AG20443 (cell line): ENCODE results near the gene ZDHHC5.

ENCODE experiments used
- DNase-seq: peaks from one replicate; pipeline ENCODE4 v3.0.0; 2012; ENCODE audit warnings: low spot score, mixed read lengths

Gene ZDHHC5, protein sequence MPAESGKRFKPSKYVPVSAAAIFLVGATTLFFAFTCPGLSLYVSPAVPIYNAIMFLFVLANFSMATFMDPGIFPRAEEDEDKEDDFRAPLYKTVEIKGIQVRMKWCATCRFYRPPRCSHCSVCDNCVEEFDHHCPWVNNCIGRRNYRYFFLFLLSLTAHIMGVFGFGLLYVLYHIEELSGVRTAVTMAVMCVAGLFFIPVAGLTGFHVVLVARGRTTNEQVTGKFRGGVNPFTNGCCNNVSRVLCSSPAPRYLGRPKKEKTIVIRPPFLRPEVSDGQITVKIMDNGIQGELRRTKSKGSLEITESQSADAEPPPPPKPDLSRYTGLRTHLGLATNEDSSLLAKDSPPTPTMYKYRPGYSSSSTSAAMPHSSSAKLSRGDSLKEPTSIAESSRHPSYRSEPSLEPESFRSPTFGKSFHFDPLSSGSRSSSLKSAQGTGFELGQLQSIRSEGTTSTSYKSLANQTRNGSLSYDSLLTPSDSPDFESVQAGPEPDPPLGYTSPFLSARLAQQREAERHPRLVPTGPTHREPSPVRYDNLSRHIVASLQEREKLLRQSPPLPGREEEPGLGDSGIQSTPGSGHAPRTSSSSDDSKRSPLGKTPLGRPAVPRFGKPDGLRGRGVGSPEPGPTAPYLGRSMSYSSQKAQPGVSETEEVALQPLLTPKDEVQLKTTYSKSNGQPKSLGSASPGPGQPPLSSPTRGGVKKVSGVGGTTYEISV

DNA sequence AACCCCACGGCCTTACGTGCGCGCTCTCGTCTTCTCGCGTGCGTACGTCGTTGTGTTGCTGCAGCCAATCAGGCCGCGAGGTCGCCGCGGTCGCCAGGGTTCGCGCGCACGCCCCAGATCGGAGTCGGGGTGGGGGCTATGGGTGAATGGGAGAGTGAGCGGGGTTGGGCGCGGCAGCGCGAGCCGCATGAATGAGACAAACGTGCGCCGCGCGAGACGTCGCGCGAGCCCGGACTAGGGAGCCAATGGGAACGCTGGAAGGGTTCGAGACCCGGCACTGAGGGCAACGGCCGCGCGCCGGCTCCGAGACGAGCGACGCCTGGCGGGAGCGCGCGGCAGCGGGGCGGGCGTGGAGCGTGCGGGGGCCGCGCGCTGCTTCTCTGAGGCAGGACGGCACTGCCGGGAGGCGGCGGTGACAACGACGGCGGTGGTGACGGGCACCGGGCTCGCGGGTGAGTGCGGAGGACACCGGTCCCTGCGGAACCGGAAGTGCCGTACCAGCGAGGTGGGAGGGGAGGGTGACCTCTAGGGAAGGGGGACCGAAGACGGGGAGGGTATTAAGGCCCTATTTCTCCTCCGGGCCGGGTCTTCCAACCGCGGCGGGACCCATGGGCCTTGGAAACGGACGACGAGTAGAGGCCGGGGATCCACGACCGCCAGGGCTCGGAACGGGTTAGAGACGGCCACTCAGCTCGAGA is at the start of gene ZDHHC5:
TSS of gene ZDHHC5 (plus strand) at position 379 of the 698 bp plus-strand sequence. CDS start 4,977 bp downstream, outside the sequence.
- peak; percentile 99 for DNase-seq

DNA sequence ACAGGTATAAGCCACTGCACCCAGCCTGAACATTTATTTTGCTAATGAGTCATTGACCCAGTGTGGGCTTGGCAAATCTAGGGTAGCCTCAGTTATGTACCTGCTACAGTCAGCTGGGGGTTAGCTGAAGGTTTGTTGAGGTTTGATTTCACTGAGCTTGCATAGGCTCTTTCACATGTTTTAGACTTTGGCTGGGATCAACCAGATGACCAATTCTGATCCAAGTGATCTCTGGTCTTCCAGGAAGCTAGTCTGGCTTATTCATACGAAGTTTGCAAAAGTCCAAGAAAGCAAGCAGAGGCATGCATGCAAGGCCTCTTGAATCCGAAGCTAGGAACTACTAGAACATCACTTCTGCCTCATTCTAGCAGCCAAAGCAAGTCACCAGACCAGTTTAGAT is 49.5 kb upstream of the ZDHHC5 start:
- no peak for DNase-seq

DNA sequence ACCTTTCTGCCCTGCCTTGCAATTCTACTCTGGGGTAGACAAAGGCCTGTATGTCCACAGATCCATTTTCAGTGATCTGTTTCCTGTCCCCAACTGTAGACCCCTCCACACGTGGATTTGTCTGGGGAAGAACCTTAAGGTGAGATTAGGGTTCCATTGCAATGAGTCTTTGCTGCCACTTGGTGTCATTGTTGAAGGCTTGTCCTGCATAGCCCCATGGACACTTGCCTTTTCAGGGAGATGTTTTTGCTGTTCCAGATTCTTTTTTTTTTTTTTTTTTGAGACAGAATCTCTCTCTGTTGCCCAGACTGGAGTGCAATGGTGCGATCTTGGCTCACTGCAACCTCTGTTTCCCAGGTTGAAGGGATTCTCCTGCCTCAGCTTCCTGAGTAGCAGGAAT is 48.6 kb upstream of the ZDHHC5 start:
- no peak for DNase-seq

DNA sequence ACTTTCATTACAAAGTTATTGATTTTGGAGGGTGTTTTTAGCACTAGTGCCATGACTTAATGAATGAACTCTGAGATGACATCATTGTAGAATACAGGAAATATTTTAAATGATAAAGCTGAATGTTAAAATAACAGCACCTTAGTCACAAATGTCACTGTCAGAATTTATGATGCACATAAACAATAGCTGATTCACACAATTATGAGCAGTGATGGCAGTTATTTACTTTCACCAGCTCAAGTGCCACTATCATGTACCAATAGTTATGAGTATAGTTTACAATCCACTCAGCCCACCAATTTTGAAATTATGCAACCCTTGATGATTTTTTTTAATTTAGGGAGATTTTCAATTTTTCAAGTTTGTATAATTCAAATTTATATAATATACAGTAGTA is 47.4 kb upstream of the ZDHHC5 start:
- no peak for DNase-seq

DNA sequence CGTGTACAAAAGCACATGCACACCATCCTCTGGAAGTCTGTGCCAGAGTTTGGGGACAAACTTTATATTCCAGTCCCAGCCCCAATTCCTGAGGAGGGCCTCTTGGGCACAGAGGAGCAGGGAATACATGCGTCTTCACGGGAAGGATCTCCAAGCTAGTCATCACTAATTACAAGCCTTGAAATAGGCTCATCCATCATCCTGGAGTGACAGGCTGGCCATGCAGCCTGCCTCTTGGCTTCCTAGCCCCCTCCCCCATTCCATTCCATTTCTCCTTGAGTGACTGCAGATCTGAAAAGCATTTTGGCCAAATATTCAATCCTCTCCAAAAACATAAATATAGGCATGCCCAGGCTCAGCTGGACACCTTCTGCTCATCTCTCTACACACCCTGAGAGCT is 45.7 kb upstream of the ZDHHC5 start:
- no peak for DNase-seq

DNA sequence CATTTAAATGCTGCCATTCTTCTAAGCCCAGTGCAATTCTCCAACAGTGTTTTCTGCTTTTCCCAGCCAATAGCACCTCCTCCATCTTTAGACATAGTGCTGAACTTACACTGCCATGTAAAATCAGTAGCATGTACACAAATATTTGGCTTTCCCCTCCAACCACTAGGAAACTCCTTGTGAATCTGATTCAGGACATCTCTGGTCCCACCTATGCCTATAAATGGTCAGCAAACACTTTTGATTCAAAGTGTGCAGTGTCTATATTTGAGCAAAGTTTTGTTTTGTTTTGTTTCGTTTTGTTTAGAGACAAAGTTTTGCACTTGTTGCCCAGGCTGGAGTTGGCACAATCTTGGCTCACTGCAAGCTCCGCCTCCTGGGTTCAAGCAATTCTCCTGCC is 43.0 kb upstream of the ZDHHC5 start:
- DNase-seq = no peak

DNA sequence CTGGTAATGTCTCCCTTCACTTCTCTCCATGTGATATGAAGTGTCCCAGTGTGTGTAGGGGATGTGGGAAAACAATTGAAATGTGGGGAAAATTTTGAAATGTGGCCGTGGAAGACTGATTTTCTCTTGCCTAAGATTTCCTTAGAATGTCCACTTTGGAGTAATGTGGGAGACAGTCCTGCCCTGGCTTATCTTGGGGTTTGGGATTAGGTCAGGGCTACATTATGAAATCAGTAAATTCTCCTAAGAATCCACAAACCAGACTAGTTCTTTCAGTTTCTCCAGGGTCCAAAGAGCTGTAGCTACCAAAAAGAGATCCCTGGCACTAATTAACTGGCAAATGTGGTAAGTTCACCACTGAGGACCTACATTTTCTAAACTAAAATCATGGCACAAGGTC is 41.0 kb upstream of the ZDHHC5 start:
- no peak for DNase-seq

DNA sequence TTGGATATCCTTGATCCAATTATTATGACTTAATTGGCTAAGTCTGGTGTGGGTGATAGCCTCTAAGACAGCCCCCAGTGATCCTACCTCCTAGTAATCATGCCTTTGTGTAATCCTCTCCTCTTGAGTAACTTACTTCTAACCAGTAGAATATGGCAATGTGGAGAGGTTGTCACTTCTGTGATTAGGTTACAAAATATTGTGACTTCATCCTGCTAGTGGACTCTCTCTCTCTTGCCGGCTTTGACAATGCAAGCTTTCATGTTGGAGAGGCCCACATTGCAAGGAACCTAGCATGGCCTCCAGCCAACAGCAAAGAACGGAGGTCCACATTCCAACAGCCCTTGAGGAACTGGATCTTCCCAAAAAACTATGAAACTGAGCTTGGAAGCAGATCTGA is 37.7 kb upstream of the ZDHHC5 start:
- DNase-seq = no peak

DNA sequence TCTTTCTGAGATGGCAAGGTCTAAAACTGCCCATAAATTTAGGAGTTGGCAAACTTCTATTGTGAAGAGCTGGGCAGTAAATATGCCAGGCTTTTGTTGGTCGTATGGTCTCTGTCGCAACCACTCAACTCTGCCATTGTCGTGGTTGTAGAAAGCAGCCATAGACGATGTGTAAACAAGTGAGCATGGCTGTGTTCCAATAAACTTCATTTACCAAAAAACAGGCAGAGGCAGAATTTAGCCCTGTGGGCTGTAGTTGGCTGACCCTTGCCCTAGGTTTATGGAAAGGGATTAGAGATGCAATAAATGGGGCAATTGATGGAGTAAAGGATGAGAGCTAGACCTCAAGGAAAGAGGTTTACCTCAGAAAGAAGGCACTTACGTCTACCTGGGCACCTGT is 35.8 kb upstream of the ZDHHC5 start:
- no peak for DNase-seq

DNA sequence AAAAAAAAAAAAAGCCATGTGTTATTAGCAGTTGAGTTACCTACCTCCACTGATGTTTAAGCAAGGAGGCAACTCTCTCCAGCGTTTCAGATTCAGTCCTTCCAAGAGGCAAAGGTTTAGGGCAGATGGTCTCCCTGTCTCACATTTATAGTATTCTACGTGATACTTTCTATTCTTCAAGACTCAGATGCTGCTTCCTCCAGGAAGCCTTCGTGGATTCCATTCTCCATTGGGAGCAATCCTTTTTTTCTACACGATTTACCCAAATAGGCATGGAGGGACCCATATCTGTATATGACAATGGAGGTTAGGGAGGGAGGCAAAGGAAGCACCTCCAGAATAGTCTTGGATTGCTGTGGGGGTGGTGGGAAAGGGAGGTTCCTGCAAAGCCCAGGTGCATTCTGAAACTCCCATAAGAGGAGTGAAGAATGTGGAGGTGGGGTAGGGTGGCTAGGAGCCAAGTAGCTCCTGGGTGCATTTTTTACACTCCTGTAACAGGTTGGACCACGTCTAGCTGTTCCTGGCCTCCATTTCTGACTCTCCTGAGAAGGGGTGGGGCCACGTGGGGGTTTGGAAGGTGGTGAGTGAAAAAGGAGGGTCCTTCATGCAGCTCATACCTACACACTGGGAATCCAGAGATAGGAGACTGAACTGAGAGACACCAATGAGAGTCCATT is 34.4 kb upstream of the ZDHHC5 start:
- no peak for DNase-seq

DNA sequence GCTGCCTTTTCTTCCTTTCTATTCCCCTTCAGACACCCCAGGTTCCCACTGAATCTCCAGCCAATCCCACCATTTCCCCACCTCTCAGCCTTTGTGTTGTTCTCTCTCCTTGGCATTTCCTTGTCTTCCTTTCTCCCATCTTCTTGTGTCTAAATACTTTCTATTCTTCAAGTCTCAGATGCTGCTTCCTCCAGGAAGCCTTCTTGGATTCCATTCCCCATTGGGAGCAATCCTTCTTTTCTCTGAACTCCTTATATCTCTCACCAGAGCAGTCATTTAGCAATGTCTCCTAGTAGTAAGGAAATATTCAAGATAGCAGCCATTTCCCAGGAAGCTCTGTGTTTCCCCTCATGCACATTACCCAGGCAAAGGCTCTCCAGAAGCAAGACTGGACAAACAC is 33.6 kb upstream of the ZDHHC5 start:
- no peak for DNase-seq

DNA sequence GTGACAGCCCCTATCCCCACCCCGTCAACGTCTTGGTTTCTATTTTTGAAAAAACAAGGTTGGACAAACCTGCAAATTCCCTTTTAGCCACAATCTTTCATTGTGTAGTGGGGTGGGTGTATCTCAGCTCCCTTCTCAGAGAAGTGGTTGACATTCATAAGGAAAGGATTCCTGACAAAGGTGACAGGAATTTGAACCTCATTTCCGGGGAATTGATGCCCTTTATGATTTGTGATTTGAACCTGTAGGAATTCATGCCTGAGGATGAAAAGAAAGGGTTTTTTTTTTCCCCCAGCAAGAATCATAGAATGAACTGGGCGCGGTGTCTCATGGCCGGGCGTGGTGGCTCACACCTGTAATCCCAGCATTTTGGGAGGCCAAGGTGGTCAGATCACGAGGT is 32.7 kb upstream of the ZDHHC5 start:
- DNase-seq = no peak

DNA sequence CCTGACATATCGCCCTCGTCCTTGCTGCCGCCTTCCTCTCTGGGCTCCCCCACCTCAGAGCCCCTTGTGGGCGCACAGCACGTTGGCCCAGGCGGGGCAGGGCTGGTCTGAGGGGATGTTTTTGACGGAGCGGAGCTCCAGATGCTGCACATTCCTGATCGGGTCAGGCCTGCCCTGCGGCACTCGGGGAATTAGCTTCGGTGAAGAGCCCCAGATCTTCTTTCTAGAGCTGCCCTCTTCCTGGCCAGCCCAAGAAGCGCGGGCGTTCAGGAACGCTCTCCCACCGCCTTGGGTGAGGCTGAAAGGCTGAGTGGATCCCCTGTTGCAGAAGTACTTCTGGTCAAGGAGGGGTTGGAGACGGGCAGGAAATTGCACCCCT is 30.3 kb upstream of the ZDHHC5 start:
- DNase-seq = peak; percentile 29

DNA sequence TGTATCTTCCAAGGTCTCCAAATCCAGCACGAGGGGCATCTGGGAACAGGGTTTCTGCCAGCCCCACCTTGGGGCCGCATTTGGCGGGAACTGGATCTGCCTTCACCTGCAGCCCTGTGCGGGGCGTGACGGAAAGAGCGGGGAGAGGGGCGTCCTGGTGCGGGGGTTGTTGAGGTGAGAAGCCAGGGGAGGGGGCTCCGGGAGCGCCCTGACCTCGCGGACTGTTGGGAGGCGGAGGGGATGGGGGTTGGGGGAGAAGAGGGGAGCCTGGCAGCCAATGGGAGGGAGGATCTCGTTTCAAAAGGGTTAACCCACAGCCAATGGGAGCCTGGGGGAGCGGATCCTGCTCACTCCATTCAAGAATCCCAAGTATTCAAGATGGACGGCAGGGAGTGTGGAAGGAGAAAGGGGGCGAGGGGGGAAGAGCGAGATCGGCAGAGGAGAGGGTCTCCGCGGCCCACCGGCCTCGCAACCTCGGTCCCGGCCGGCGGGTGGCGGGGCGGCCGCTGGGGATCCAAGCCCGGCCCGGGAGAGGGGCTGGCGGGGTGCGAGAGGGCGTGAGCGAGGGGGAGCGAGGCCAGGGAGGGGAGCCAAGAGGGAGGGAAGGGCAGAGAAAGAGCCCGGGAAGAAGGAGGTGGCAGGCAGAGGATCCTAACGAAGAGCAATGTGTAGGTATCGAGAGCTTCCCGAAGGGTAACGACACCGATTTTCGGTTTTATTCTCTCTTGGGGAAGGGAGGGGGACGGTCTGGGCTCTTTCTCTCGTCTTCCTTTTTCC is 29.7 kb upstream of the ZDHHC5 start:
- DNase-seq = peak; percentile 97

DNA sequence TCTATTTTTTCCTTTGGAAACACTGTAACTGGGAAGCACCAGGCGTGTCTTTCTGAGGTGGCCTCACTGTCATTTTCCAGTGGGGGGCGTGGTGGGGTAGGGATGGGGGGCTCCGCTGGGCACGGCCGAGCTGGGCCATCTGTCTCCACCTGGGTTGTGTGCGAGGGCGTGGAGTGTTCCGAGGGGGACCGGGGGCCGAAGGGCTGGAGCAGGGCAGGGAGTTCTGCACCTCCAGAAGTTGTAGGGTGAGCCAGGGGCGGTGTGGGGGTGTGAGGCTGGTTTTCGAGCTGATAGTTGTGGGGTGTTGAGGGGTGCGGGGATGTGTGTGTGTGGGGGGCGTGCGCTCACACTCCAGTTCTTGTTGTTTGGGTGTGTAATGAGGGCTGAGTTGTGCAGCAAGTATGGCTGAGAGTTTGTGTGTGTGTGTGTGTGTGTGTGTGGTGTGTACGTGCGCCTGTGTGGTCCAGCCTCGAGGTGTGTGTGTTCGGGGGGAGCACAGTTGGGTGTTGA is 29.0 kb upstream of the ZDHHC5 start:
- peak; percentile 21 for DNase-seq

DNA sequence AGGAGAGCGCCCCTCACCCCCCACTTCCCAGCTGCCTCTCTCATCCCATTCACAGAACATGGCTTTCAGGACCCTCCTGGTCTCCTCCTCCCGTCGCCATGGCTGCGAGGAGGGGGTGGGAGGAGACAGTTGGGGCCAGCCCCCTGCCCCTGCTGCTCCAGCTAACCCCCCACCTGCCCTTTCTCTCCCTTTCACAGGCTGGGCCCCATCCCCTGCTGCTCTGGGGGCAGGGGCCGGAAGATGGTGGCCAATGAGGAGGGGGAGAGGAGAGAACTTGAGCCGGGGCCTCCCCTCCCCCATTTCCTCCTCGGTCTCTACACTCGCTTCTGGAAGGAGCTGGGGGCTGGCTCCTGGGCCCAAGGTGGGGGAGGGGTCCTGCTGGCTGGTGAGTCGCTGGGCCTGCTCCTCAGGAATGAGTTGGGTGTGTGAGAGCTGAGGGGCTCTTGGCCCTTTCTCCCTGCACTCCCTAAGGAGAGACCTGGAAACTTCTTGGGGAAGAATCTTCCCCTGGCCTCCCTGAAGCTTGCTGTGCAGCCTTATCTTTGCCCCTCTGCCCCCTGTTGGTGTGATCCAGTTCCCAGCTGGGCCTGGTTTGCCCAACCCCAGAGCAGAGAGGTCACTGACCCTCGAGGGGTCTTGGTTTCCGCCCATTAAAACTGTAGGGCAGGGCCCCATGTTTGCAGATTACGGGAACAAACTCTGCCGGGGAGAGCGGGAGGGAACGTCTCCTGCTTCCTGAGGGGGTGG is 28.4 kb upstream of the ZDHHC5 start:
- DNase-seq = no peak

DNA sequence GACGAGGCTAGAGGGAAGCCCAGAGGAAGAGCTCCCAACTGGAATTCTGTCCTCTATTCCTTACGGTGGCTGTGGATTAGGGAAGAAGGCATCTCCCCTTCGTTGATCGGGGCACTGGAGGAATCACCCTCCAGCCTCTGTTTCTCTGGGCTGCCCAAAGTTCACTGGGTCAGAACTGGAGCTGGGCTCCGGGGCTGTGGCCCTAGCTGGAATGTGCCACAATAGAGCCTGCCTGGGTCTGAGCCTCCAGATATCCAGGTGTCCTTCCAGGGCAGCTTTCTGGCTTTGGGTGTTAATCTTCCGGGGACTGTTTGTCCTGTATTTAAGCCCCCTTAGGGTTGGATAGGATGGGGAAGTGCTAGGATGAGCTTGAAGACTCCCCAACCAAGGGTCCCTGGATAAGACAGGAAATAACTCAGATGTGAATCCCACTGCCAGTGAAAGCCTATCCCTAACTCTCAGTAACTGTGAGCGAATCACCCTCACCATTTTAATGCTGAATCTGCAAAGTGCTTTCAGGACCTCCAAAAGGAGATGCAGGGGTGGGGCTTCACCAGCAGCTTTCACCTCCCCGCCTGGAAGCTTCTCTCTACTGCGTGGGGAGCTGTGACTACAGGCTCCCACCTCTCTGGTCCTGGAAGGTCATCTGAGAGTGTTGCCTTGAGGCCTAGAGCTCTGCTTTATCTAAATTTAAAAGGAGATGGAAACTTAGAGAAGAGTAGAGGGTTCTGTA is 27.7 kb upstream of the ZDHHC5 start:
- no peak for DNase-seq

DNA sequence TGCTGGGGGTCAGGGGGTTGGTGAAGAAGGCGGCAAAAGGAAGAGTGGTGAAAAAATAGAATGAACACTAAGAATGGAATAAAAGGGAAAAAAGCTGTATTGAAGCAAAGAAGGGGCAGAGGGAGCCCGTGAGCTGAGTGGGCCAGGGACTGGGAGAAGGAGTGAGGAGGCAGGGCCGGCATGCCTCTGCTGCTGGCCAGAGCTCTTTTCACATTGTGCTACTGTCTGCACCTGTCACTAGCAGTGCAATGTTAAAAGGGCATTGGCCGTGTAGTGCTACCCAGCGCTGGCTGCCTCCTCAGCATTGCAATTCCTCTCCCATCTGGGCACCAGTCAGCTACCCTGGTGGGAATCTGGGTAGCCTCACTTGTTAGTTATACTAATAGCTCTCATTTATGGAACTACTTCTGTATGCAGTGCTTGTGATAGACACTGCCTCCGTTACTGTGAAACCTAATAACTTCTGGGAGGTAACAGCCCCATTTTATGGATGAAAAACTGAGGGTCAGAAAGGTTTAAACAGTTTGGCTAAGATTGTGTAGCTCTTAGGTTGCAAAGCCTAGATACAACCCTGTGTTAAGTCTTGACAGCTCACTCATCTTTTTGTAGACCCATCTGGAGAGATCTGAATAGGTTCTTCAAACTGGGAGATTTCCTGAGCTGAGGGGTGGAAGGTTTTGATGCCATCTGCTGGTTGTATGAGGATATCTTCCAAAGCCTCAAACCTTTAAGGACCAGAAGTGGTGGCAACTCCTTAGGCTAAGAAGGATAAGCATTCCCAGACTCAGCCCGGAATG is 26.7 kb upstream of the ZDHHC5 start:
- peak; percentile 69 for DNase-seq

DNA sequence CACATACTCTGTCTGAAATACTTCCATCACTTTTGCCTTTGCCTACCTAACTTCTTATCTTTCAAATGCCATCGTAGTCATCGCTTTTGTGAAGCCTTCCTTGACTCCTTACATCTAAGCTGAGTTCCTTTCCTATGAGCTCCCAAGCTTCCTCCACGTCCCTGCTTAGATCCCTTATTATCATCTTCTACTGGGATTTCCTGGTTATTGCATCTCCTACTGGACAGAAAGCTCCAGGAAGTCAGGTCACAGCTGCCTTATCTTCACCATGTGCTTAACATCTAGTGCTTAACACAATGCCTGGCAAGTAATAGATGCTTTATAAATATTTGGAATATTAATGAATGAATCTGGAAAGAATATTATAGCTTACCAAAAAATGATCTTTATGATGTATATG is 24.1 kb upstream of the ZDHHC5 start:
- DNase-seq = no peak
